Adrenal gland (tissue), 12 donors: ENCODE measurements around the gene KLF13. TPM values are rescaled to one million over a fixed set of nuclear protein-coding genes. Genes with fewer than 3 reads are reported as not detected.

Experiments
- DNase-seq, 7 donors: peaks; one replicate each; pipeline ENCODE4 v3.0.0-alpha.2; 2019 to 2020
- H3K27ac ChIP-seq, 5 donors: fragments of 200-600 bp; sonication (generic) in 4 of 5; 1 replicate in 3 of 5; 2 replicates in 2 of 5; pipeline versions ENCODE4 v1.5.1 to v1.8.0; 2016 to 2020; ENCODE audit warnings: mild to moderate bottlenecking in 1 of 5
- H3K27me3 ChIP-seq: fragments of 200-600 bp; 2 replicates; pipeline ENCODE4 v1.8.0; 2021
- H3K36me3 ChIP-seq, 2 donors: fragments of 200-600 bp; replicated peaks in 1 of 2; 1 replicate in 1 of 2; 2 replicates in 1 of 2; pipeline versions ENCODE4 v1.5.1 to v1.8.0; 2018 to 2022
- H3K4me1 ChIP-seq, 2 donors: fragments of 200-600 bp; replicated peaks in 1 of 2; 1 replicate in 1 of 2; 2 replicates in 1 of 2; pipeline versions ENCODE4 v1.5.1 to v1.8.0; 2018 to 2021
- H3K4me3 ChIP-seq, 4 donors: fragments of 200-600 bp; sonication (generic) in 3 of 4; one replicate each; pipeline ENCODE4 v1.5.1; 2016 to 2018
- H3K9me3 ChIP-seq, 3 donors: fragments of 200-600 bp; sonication (generic) in 1 of 3; replicated peaks in 1 of 3; 1 replicate in 2 of 3; 2 replicates in 1 of 3; pipeline versions ENCODE4 v1.5.1 to v1.8.0; 2016 to 2021
- CTCF ChIP-seq, 6 experiments: fragments of 450-650 bp in 4 of 6; fragments of 200-600 bp in 2 of 6; sonication (generic) in 1 of 6; IDR thresholded peaks; 1 replicate in 5 of 6; 2 replicates in 1 of 6; pipeline versions ENCODE4 v1.5.1 to v1.8.0; 2016 to 2021; ENCODE audit warnings: antibody characterized with exemption in 6 of 6, mild to moderate bottlenecking in 2 of 6, moderate library complexity in 1 of 6
- POLR2A ChIP-seq, 2 donors: fragments of 450-650 bp; IDR thresholded peaks; one replicate each; pipeline ENCODE4 v1.6.1; 2017; ENCODE audit warnings: antibody characterized with exemption in 2 of 2, mild to moderate bottlenecking in 2 of 2, moderate library complexity in 1 of 2
- whole genome bisulfite sequencing, 4 donors: extraction: QIAGEN DNeasy Blood & Tissue Kit in 2 of 4; methylation state at CpG; one replicate each; pipeline versions ENCODE4 v1.1.5 to v1.1.7; 2013 to 2017; 5-methylcytosine and 5-hydroxymethylcytosine counted together
- intact Hi-C, 2 donors: fragments of 100-400 bp; cut with DNase I; formaldehyde crosslinking; loops; one replicate each; pipeline versions ENCODE4 v1.14.1 to v1.15.0; 2022 to 2023
- polyA plus RNA-seq, 3 donors: library from polyadenylated mRNA; stranded (reverse); fragments of 200-250 nt in 2 of 3; fragments of 350-450 nt in 1 of 3; fragmentation: Illumina TruSeq in 1 of 3; extraction: RNeasy Lipid Tissue Mini Kit (QIAGEN cat#74804) in 1 of 3; gene quantifications; one replicate each; pipeline ENCODE4 v1.2.3, GENCODE V29; 2013 to 2014
- total RNA-seq, 9 donors: library from RNA; depleted of rRNA in 4 of 9; stranded (reverse); fragments of >200 nt in 4 of 9; fragments of 120-200 nt in 1 of 9; fragmentation: NEBNext Ultra II Directional in 1 of 9; extraction: Animal tissue kit (Norgen Biotek cat#: 25700) in 1 of 9; gene quantifications; one replicate each; pipeline versions ENCODE4 v1.1.0 to v1.2.4, GENCODE V29; 2013 to 2023
- donor health status: healthy with polysubstance abuse.
- donor health status: Bipolar disorder and iron deficiency.
- donor health status: DM: yes; HTN: yes; CAD: no.
- donor health status: DM: no; HTN: no; CAD: no.
- donor health status: DM: no; HTN: no; CAD: no.
- donor health status: DM: yes; HTN: yes; CAD: no.

The KLF13 gene
- total and polyA plus RNA-seq, 12 donors: 8.4 to 65.9 (median 31.9) TPM

GRCh38 chr15:31303726-31304648, 22.6 kb upstream of the KLF13 start:
- TF ChIP-seq POLR2A (IDR thresholded peaks at IDR 0.05) (no peak), CTCF (IDR thresholded peaks at IDR 0.05) (no peak)
- H3K4me1 ChIP-seq: peaks cover 0 to 19% of the 10 kb centered on the region in 2 donors
- H3K4me3 ChIP-seq: no peak overlapping the region
- H3K27ac ChIP-seq: no peak overlapping the region
- H3K36me3 ChIP-seq: no peaks in the 10 kb centered on the region
- no peaks in the 10 kb centered on the region for H3K9me3 ChIP-seq
- WGBS, 4 donors: 82 to 89% (median 88%) methylated on average over 9 to 14 of the region's 14 CpGs
- peak in 2 of 7 donors; percentile 5 to 47 for DNase-seq
- H3K27me3 ChIP-seq: no peaks in the 10 kb centered on the region
- intact Hi-C loops: no loop called here

- H3K9me3 ChIP-seq: no peaks in the 10 kb centered on the region
- peak in 2 of 7 donors; percentile 2 to 64 for DNase-seq
- peaks cover 0 to 19% of the 10 kb centered on the region in 2 donors for H3K4me1 ChIP-seq
- H3K4me3 ChIP-seq: no peak overlapping the region
- H3K27ac ChIP-seq: no peak overlapping the region
- WGBS, 4 donors: 87 to 90% (median 88%) methylated on average over 10 to 12 of the region's 12 CpGs
- TF ChIP-seq POLR2A (IDR thresholded peaks at IDR 0.05) (no peak), CTCF (IDR thresholded peaks at IDR 0.05) (no peak)
- no peaks in the 10 kb centered on the region for H3K36me3 ChIP-seq
- intact Hi-C loops: loop anchor here in 1 of 2 donors (5.0 kb wide), 1 partner anchor 58 kb away; no protein-coding TSS in a partner anchor
- no peaks in the 10 kb centered on the region for H3K27me3 ChIP-seq
These were observed 21.8 kb upstream of the KLF13 start for GRCh38 chr15:31304751-31305365.

- TF ChIP-seq POLR2A (IDR thresholded peaks at IDR 0.05) (no peak), CTCF (IDR thresholded peaks at IDR 0.05) (no peak)
- intact Hi-C loops: loop anchor here in 1 of 2 donors (5.0 kb wide), 1 partner anchor 58 kb away; no protein-coding TSS in a partner anchor
- Histone ChIP-seq H3K4me1 (peaks cover 0 to 19% of the 10 kb centered on the region in 2 donors), H3K27ac (no peak overlapping the region), H3K9me3 (no peaks in the 10 kb centered on the region), H3K27me3 (no peaks in the 10 kb centered on the region), H3K4me3 (no peak overlapping the region), H3K36me3 (no peaks in the 10 kb centered on the region)
- peak in 2 of 7 donors; percentile 2 to 39 for DNase-seq
- WGBS, 4 donors: 79 to 93% (median 84%) methylated on average over 2 of the region's 2 CpGs
These were observed 21.3 kb upstream of the KLF13 start for GRCh38 chr15:31305375-31305774.

- intact Hi-C loops: loop anchor here in 1 of 2 donors (5.0 kb wide), 1 partner anchor 59 kb away; no protein-coding TSS in a partner anchor
- Histone ChIP-seq H3K36me3 (no peaks in the 10 kb centered on the region), H3K27me3 (no peaks in the 10 kb centered on the region), H3K9me3 (no peaks in the 10 kb centered on the region), H3K4me1 (peaks cover 0 to 19% of the 10 kb centered on the region in 2 donors), H3K27ac (no peak overlapping the region), H3K4me3 (no peak overlapping the region)
- TF ChIP-seq POLR2A (IDR thresholded peaks at IDR 0.05) (no peak), CTCF (IDR thresholded peaks at IDR 0.05) (no peak)
- peak in 2 of 7 donors; percentile 2 to 24 for DNase-seq
- WGBS, 4 donors: 82 to 93% (median 88%) methylated on average over 9 to 12 of the region's 12 CpGs
These were observed 20.7 kb upstream of the KLF13 start for GRCh38 chr15:31305796-31306425.
